Muscle layer of duodenum (tissue), 2 donors: ENCODE data around the gene AUH.

Experiments used
- H3K27ac ChIP-seq: one replicate; pipeline ENCODE4 v1.7.0; 2013; ENCODE audit warnings: mild to moderate bottlenecking, low read length
- H3K27me3 ChIP-seq: one replicate; pipeline ENCODE4 v1.7.0; 2013; ENCODE audit warnings: low read depth, mild to moderate bottlenecking, control low read depth, low read length
- H3K36me3 ChIP-seq, 2 donors: one replicate each; pipeline ENCODE4 v1.7.0; 2013; ENCODE audit warnings: low read length in 2 of 2, control low read depth in 1 of 2, mild to moderate bottlenecking in 1 of 2; ENCODE audit not compliant: insufficient read depth in 2 of 2, control insufficient read depth in 1 of 2
- H3K4me1 ChIP-seq, 2 donors: one replicate each; pipeline ENCODE4 v1.7.0; 2013; ENCODE audit warnings: low read length in 2 of 2, mild to moderate bottlenecking in 2 of 2, control low read depth in 1 of 2, moderate library complexity in 1 of 2; ENCODE audit not compliant: insufficient read depth in 2 of 2, control insufficient read depth in 1 of 2
- H3K4me3 ChIP-seq, 2 donors: one replicate each; pipeline ENCODE4 v1.7.0; 2013; ENCODE audit warnings: low read length in 2 of 2, low read depth in 1 of 2, mild to moderate bottlenecking in 1 of 2
- H3K9me3 ChIP-seq, 2 donors: one replicate each; pipeline ENCODE4 v1.7.0; 2013; ENCODE audit warnings: low read length in 2 of 2, control low read depth in 1 of 2, mild to moderate bottlenecking in 1 of 2; ENCODE audit not compliant: control insufficient read depth in 1 of 2
- donor health status: healthy.

Gene AUH

GRCh38 chr9:91291866-91292265 lies 69.9 kb downstream of the AUH start:
- H3K27me3 ChIP-seq, result no peaks in the 10 kb centered on the region
- no peak overlapping the region for H3K27ac ChIP-seq
- H3K36me3 ChIP-seq, result peaks cover 20 to 22% of the 10 kb centered on the region in 2 donors
- H3K4me1 ChIP-seq, result no peaks in the 10 kb centered on the region
- no peak overlapping the region for H3K4me3 ChIP-seq
- H3K9me3 ChIP-seq, result no peaks in the 10 kb centered on the region

- H3K9me3 ChIP-seq, result no peaks in the 10 kb centered on the region
- no peaks in the 10 kb centered on the region for H3K4me1 ChIP-seq
- no peaks in the 10 kb centered on the region for H3K27me3 ChIP-seq
- H3K4me3 ChIP-seq, result no peak overlapping the region
- H3K27ac ChIP-seq, result no peak overlapping the region
- peaks cover 13 to 14% of the 10 kb centered on the region in 2 donors for H3K36me3 ChIP-seq
Observed at GRCh38 chr9:91289244-91289643, 72.5 kb downstream of the AUH start.

DNA sequence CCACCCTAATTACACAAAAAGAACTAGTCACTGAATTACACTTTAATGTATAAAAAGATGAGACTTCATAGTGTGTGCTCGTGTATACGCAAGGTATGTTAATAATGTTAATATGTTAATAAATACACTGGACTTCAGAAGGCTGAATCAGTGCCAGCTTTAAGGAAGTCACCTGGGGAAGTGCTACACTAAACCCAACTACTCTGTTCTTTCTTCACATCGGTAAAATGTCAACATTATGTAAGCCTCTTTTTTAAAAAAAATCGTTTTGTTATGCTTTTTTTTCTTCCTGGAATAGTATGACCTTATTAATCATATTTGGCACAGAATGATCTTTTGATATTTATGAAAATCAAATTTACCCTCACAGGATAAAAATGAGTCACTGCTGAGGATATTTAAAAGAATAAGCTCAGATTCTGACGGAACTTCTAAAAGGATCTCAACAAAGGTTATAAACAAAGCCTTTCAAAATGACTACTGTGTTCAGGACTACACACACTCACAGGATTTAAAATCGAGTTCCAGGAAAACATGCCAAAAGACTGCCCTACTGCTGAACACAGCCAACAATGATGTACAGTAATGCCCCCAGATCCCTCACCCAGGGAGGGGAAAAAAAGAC lies 75.9 kb downstream of the AUH start:
- H3K36me3 ChIP-seq, result no peaks in the 10 kb centered on the region
- no peaks in the 10 kb centered on the region for H3K9me3 ChIP-seq
- H3K27ac ChIP-seq, result peak overlapping the region; percentile 56
- H3K4me1 ChIP-seq, result no peaks in the 10 kb centered on the region
- no peak overlapping the region for H3K4me3 ChIP-seq
- no peaks in the 10 kb centered on the region for H3K27me3 ChIP-seq

GRCh38 chr9:91282292-91282691 lies 79.4 kb downstream of the AUH start:
- no peak overlapping the region for H3K4me3 ChIP-seq
- no peaks in the 10 kb centered on the region for H3K36me3 ChIP-seq
- H3K4me1 ChIP-seq, result no peaks in the 10 kb centered on the region
- H3K9me3 ChIP-seq, result no peaks in the 10 kb centered on the region
- no peaks in the 10 kb centered on the region for H3K27me3 ChIP-seq
- H3K27ac ChIP-seq, result no peak overlapping the region

DNA sequence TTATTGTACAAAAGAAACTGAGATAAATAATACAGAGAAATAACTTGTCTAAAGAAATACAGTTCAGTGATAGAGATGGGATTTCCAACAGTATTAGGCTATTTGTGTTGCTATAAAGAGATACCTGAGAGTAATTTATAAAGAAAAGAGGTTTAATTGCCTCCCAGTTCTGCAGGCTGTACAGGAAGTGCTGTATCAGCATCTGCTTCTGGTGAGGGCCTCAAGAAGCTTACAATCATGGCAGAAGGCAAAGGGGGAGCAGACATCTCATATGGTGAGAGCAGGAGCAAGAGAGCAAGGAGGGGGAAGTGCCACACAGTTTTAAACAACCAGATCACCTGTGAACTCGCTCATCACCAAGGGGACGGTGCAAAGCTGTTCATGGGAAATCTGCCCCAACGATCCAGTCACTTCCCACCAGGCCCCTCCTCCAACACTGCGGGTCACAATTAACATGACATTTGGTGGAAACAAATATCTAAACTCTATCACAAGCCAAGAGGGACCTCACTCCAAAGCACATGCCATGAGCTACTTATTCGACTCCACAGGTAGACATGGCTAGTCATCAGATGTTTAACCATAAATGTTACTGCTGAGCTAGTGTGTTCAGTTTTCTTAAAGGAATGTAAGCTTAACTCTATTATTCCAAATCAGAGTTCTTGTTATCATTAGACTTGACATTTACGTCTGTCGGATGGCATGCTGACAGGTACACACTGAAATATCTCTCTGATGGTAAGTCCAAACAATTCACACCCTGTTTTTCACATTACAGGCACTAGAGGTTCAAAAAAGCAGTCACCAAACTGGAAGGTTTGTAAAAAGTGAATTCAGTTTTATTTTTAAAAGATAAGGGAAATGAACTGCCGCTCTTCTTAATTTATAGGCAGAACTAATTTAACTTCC lies 82.2 kb downstream of the AUH start:
- H3K9me3 ChIP-seq, result no peaks in the 10 kb centered on the region
- H3K27me3 ChIP-seq, result no peaks in the 10 kb centered on the region
- no peaks in the 10 kb centered on the region for H3K4me1 ChIP-seq
- H3K27ac ChIP-seq, result no peak overlapping the region
- H3K4me3 ChIP-seq, result no peak overlapping the region
- H3K36me3 ChIP-seq, result no peaks in the 10 kb centered on the region

GRCh38 chr9:91276513-91276912 lies 85.2 kb downstream of the AUH start:
- Histone ChIP-seq H3K9me3 (no peaks in the 10 kb centered on the region), H3K4me1 (no peaks in the 10 kb centered on the region), H3K4me3 (no peak overlapping the region), H3K27me3 (no peaks in the 10 kb centered on the region), H3K27ac (no peak overlapping the region), H3K36me3 (no peaks in the 10 kb centered on the region)

DNA sequence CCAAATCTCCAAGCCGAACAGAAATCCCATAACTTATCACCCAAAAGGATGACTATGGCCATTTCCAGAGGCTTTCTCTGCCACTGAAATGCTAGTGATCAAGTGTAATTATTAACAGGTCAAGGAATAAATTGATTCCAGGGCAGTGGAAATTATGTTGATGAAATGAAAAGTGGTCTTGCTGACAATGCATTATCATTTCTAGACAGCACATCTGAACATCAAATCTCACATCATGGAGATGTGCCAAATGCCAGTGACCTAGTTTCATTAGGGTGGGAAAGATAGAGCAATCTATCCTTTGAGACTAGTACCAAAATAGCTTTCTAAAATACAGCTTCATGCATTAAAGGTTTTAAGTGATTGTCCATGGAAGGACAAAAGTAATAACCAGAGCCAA lies 86.1 kb downstream of the AUH start:
- H3K4me1 ChIP-seq, result no peaks in the 10 kb centered on the region
- H3K9me3 ChIP-seq, result no peaks in the 10 kb centered on the region
- H3K4me3 ChIP-seq, result no peak overlapping the region
- H3K36me3 ChIP-seq, result no peaks in the 10 kb centered on the region
- H3K27me3 ChIP-seq, result no peaks in the 10 kb centered on the region
- no peak overlapping the region for H3K27ac ChIP-seq

DNA sequence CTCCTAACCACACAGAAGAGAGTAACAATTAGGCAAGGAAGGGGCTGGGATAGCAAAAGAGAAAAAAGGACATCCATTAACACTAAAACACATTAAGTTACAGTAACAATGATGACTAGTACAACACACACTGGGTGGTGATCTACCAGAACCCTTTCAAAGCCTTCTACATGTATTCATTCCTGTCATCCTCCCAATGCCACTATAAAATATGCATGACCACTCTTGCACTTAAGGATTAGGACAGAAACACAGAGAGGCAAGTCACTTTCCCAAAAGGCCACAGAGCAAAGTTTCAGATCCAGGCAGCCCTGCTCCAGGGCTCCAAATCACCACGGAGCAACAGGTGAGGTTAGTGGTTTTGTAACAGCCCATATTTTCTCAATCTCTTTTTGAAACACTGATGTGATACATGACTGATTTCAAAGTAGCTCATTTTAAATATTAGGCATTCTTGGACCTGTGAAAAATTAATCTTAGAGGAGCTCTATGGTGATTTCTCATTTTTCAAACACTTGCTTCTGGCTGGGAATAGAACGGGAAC lies 86.7 kb downstream of the AUH start:
- H3K4me1 ChIP-seq, result no peaks in the 10 kb centered on the region
- no peaks in the 10 kb centered on the region for H3K9me3 ChIP-seq
- no peak overlapping the region for H3K27ac ChIP-seq
- H3K4me3 ChIP-seq, result no peak overlapping the region
- no peaks in the 10 kb centered on the region for H3K27me3 ChIP-seq
- no peaks in the 10 kb centered on the region for H3K36me3 ChIP-seq

- Histone ChIP-seq H3K27ac (no peak overlapping the region), H3K27me3 (no peaks in the 10 kb centered on the region), H3K36me3 (no peaks in the 10 kb centered on the region), H3K4me1 (no peaks in the 10 kb centered on the region), H3K4me3 (no peak overlapping the region), H3K9me3 (no peaks in the 10 kb centered on the region)
Observed at GRCh38 chr9:91273853-91274552, 87.7 kb downstream of the AUH start.

DNA sequence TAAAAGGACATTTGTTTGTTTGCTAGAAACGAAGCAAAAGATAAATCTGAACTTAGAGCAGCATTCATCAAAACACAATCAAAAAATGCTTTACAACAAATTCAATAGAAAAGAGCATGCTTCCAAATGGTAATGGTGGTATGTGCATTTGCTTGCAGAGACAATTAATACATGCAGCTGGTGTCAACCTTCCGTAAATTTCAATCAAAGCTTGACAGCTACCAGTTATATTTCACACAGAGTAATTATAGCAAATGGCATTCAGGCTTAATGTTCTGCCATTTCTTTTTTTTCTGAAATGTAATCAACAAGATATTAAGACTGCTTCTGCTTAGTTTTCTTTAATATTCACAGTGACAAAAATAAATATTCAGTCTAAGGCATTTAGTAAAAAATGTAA lies 90.6 kb downstream of the AUH start:
- H3K27me3 ChIP-seq, result no peaks in the 10 kb centered on the region

GRCh38 chr9:91269907-91270491 lies 91.7 kb downstream of the AUH start:
- Histone ChIP-seq H3K9me3 (no peaks in the 10 kb centered on the region), H3K36me3 (no peaks in the 10 kb centered on the region), H3K27me3 (no peaks in the 10 kb centered on the region)

More for the DNA sequence above, 90.6 kb downstream of the AUH start:
- H3K36me3 ChIP-seq, result no peaks in the 10 kb centered on the region
- H3K27ac ChIP-seq, result no peak overlapping the region
- H3K4me1 ChIP-seq, result no peaks in the 10 kb centered on the region
- no peaks in the 10 kb centered on the region for H3K9me3 ChIP-seq
- no peak overlapping the region for H3K4me3 ChIP-seq

More at GRCh38 chr9:91269907-91270491, 91.7 kb downstream of the AUH start:
- Histone ChIP-seq H3K27ac (no peak overlapping the region), H3K4me3 (no peak overlapping the region), H3K4me1 (no peaks in the 10 kb centered on the region)
